HG03103 (cell line): ENCODE data around the gene LRRC4C.

Source experiments
- ATAC-seq: cut with Tn5 transposase; IDR thresholded peaks from one replicate; pipeline ENCODE4 v1.9.1; 2021; ENCODE audit warnings: low read depth; ENCODE audit not compliant: unreplicated experiment

Gene LRRC4C

DNA sequence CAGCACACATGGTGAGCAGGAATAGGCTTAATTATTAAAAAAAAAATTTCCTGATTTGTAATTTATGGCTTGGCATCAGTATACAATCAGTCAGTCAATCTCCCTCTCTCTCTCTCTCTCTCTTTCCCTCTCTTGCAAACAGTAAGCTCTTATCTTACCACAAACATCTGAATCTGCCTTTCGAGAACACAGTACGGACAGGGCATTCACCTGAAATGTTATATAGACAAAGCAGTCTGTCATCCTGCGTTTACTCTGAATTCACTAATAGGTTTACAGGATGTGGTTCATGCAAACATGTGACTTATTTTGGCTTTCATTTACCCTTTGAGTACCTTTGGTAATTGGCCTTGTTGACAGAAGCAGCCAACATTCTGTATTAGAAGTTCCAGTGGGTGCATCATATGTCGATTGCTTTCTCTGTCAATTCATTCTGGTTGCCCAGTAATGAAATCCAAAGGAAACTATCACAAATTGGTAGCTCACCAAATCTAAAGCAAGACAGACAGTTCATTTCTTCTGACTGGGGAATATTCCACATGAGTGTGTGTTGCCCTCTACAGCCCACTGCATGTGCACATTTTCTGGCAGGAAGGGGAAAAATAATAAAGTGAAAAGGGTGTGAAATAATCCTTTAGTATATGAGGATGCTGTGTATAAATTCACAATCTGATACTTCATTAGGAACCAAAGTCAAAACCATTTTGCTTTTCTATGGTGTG, 1058.2 kb downstream of the LRRC4C start:
- ATAC-seq = no peak

- no peak for ATAC-seq
These were observed 1062.3 kb downstream of the LRRC4C start for GRCh38 chr11:40397141-40397540.

DNA sequence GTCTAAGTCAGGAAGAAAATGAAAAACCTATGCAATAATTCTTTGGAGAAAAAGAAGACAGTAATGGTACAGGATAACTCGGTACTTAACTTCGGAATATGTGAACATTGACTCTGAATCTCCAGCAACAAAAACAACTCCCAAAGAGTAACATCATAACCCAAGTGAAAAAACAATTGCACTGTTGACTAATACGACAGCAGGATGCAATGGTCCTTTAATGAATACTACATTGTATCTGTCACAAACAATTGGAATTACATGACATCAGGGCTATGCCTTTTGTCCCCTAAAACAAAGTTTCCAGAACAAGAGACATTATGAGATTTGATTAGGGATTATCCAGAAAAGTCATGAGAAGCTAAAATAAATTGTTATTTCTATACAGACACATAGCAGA, 1065.9 kb downstream of the LRRC4C start:
- no peak for ATAC-seq

GRCh38 chr11:40391679-40392078, 1067.8 kb downstream of the LRRC4C start:
- no peak for ATAC-seq

DNA sequence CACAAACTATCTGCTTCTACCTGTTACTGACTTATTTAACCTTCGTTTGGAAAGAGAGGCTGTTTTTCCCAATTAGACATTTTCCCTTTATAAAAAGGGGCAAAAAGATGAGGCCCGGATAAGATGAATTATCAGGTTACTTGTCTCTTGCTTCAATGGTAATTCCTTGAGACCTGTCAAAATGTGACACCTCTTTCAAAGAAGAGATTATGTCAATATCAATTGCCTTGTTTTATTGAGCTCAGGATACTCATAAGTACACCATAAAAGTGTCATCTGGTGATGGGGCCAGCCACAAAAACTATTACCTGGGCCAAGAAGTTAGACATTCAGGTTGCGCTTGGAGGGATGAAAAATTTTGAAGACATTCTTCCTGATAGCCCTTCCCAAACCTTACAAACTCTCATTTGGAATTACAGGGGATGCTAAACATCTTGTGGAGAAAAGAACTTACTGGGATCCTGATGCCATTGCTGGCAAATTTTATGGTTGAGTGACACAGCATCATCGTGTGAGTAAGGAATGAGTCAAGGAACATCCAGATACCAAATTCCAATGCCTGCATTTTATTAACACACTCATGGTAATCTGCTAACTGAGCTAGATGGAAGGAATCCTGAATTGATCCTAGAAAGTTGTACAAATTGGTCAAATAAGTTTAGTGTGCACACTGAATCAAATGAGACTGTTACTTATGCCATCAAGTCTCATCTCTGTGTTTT, 1071.2 kb downstream of the LRRC4C start:
- no peak for ATAC-seq

DNA sequence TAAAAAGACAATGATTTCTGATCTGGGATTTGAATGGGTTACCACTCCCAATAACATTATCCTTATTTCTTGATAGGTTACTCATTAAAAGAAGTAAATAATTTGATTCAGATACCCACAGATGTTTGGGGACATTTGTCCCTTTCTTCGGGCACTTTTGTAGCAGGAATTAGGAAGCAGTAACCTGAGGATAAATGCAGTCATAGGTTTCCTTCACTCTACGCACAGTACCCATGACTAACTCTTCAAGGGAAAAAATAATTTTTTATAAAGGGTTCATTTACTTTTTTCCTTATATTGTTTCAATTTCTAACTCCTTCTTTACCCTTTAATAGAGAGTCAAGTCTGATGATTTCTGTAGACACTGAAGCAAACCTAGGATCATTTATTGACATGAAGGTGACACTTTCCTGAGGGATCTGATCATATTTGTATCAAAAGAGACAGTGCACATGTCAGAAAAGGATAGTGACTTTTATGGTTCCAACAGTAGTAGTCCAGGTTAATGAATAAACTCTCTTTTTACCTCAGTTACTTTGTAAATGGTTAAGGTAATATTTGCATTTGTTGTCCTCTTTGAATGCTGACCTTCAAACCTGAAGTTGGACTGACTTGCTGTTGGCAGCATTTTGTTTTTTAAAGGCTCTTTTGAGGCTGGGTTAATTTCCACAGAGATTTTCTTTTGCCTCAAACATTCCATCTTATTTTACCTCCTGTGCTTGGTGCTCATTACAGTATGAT, 1072.0 kb downstream of the LRRC4C start:
- ATAC-seq = no peak

GRCh38 chr11:40384991-40385390, 1074.5 kb downstream of the LRRC4C start:
- ATAC-seq = no peak

DNA sequence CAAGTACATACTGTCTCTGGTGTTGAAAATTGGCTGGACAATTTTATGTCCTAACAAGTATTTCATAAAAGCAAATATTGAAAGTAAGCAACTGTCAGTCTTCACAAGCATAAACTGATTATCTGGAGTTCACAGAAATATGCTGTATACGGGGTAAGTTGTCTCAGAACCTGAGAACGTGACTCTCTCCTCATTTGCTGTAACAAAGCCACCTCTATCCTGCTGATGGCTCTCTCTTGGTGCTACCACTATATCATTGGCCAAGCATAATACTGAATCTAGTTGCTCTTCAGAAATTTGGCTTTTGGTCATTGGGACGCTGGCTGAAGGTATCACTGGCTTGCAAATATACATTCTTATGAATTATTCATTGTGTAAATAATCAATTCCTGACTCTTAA, 1078.0 kb downstream of the LRRC4C start:
- no peak for ATAC-seq

- no peak for ATAC-seq
These were observed 1078.6 kb downstream of the LRRC4C start for GRCh38 chr11:40380835-40381234.

GRCh38 chr11:40376331-40376730, 1083.1 kb downstream of the LRRC4C start:
- ATAC-seq = no peak

GRCh38 chr11:40370821-40371616, 1088.4 kb downstream of the LRRC4C start:
- ATAC-seq = no peak

DNA sequence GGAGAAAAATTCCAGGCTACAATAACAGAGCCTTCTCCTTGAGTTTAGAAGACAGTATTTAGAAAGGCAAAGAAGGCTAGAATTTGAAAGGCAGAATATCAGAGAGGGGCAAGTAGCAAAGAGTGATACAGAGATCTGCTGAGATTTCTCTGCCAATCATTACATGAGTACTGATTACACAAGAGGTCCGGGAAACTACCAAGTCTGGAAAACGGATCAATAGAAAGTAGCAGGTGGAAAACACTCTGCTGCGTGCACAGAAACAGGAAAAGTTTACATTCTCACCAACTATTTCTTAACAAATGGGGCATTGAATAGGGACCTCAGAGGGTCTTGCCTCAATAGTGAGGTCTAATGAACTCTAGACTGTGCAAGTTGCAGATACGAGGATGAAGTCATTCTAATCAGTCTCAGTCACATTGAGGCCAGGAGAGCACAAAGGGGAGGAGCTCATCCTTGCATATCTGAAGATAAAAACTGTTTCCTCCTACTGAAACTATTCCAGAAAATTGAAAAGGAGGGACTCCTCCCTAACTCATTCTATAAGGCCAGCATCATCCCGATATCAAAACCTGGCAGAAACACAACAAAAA, 1099.2 kb downstream of the LRRC4C start:
- ATAC-seq = no peak

DNA sequence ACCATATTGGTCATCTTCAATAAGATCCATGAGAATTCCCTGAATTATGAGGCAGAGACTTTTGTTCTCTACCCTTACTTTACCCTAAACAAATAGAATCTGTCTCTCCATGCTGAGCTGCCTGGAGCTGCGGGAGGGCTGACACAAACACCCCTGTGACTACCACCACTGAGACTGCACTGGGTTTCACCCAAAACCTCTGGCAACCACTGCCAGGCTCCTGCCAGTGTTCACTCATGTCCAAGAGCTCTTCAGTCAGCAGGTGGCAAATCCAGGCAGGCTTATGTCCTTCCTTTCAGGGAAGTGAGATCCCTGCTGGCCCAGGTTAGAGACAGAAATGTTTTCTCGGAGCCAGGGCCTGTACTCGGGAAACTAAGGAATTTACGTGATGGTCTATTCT, 1105.3 kb downstream of the LRRC4C start:
- no peak for ATAC-seq

GRCh38 chr11:40340911-40341310, 1118.5 kb downstream of the LRRC4C start:
- no peak for ATAC-seq

DNA sequence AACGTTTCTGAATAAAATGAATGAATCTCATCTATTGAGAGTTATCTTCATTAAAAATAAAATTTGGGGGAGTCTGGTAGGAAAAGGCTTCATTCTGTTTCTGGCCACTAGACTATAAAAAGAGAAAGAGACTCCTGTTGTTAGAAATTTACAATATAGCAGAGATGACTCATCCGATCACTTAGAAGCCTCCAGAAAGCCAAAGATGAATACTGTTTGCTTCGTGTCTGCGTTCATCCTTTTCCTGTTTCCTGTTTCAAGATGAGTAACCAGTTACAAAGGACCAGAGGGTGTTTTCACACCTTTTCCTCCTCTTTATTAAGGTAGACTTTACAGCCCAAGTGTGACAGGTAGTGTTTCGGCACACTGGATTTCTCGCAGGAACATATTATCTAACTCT, 1120.7 kb downstream of the LRRC4C start:
- no peak for ATAC-seq

DNA sequence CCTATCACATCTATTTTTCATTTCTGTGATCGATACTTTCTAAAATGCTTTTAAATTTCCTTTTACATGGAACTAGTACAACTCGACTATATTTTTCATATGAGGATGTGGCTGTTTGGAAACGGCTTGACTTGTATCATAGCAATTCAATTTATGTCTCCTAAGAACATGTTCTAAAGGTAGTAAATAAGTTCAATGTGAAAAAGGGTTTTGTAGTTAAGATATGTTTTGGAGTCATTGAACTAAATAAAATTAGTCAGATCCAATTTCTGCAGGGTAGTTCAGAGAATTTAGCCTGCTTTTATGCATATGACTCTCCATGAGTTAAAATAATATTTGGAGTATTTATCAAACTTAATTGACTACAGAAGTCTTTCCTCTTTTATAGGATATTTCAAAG, 1121.4 kb downstream of the LRRC4C start:
- no peak for ATAC-seq

DNA sequence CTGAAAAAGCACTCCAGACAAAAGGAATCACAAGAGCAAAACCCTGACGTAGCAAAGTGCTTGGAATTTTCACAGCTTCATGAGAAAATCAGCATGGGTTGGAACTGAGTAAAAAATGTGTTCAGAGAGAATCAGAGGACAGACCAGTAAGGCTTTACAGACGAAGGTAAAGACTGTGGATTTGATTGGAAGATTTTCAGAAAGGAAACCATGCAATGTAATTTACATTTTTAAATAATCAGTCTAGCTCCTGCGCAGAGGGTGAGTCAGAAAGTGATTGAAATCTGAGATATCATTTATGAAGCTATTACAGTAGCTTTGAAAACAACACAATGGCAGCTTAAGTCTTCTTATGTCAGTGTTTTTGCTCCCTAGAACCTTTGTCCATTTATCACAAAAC, 1122.3 kb downstream of the LRRC4C start:
- no peak for ATAC-seq

DNA sequence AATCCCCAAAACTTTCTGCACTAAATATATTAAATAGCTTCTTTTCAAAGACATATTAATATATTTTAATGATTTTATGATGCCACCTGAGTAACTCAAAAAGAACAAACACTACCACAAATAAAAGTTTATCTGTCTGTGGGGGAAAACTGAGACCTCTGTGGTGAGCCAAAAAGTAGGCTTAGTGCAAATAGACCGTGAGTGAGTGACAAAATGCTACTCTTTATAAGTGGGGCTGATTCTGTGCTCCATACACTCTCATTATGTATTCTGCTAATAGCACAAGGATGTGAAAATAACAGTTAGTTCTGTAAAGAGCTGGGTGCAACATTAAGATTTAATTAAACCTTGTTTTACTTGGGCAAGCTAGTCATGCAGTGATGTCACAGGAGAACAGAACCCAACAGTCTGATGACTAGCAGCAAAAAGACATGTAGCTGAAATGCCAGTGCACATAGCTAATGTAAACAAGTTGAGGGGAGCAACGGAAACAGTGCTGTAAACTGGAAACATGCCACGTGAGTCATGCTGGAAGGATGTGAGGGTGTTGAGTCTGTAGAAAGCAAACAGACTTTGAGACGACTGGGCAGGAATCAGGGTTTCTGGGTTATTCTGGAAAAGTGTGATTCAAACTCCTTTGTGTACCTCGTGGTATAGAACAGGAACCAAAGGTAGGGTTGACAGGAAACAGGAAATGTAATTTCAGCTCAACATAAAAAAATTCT, 1130.4 kb downstream of the LRRC4C start:
- no peak for ATAC-seq

- no peak for ATAC-seq
These were observed 1136.2 kb downstream of the LRRC4C start for GRCh38 chr11:40323241-40323640.

- no peak for ATAC-seq
These were observed 1137.9 kb downstream of the LRRC4C start for GRCh38 chr11:40321537-40321936.
